ENCODE results near the gene USP10. TPM values are rescaled to one million over a fixed set of nuclear protein-coding genes. Genes with fewer than 3 reads are reported as not detected.

The USP10 gene
- total RNA-seq, 1 experiment from 2014 or later, result 53.3 TPM

- no peak overlapping the region for H3K4me3 ChIP-seq
- no peaks in the 10 kb centered on the region for H3K27me3 ChIP-seq (replicated peaks)
- H3K4me1 ChIP-seq (replicated peaks), result peaks cover 11% of the 10 kb centered on the region
- no peaks in the 10 kb centered on the region for H3K9me3 ChIP-seq (replicated peaks)
- no peak for DNase-seq (ENCODE audit: low read depth in 1 of 2, low spot score in 2 of 2)
- no peak overlapping the region for H3K27ac ChIP-seq
- peaks cover 27% of the 10 kb centered on the region for H3K36me3 ChIP-seq
These were observed 49.3 kb downstream of the USP10 start for GRCh38 chr16:84749072-84749471.

GRCh38 chr16:84749815-84750214, 50.0 kb downstream of the USP10 start:
- Histone ChIP-seq H3K27me3 (replicated peaks) (no peaks in the 10 kb centered on the region), H3K36me3 (peaks cover 22% of the 10 kb centered on the region), H3K4me3 (no peak overlapping the region), H3K27ac (no peak overlapping the region), H3K9me3 (replicated peaks) (no peaks in the 10 kb centered on the region), H3K4me1 (replicated peaks) (peaks cover 11% of the 10 kb centered on the region)
- DNase-seq (ENCODE audit: low read depth in 1 of 2, low spot score in 2 of 2), result no peak

GRCh38 chr16:84750575-84750974, 50.8 kb downstream of the USP10 start:
- no peak for DNase-seq (ENCODE audit: low read depth in 1 of 2, low spot score in 2 of 2)
- Histone ChIP-seq H3K27me3 (replicated peaks) (no peaks in the 10 kb centered on the region), H3K4me1 (replicated peaks) (peaks cover 11% of the 10 kb centered on the region), H3K36me3 (peaks cover 22% of the 10 kb centered on the region), H3K4me3 (no peak overlapping the region), H3K9me3 (replicated peaks) (no peaks in the 10 kb centered on the region), H3K27ac (no peak overlapping the region)

GRCh38 chr16:84751241-84751640, 51.4 kb downstream of the USP10 start:
- DNase-seq (ENCODE audit: low read depth in 1 of 2, low spot score in 2 of 2), result no peak
- Histone ChIP-seq H3K4me1 (replicated peaks) (peaks cover 11% of the 10 kb centered on the region), H3K9me3 (replicated peaks) (no peaks in the 10 kb centered on the region), H3K27me3 (replicated peaks) (no peaks in the 10 kb centered on the region), H3K4me3 (no peak overlapping the region), H3K27ac (no peak overlapping the region), H3K36me3 (peaks cover 17% of the 10 kb centered on the region)

- DNase-seq (ENCODE audit: low read depth in 1 of 2, low spot score in 2 of 2), result no peak
- H3K4me3 ChIP-seq, result no peak overlapping the region
- H3K27me3 ChIP-seq (replicated peaks), result no peaks in the 10 kb centered on the region
- H3K4me1 ChIP-seq (replicated peaks), result peaks cover 11% of the 10 kb centered on the region
- peaks cover 18% of the 10 kb centered on the region for H3K36me3 ChIP-seq
- H3K9me3 ChIP-seq (replicated peaks), result no peaks in the 10 kb centered on the region
- no peak overlapping the region for H3K27ac ChIP-seq
These were observed 52.1 kb downstream of the USP10 start for GRCh38 chr16:84751947-84752346.

- H3K4me3 ChIP-seq, result no peak overlapping the region
- DNase-seq (ENCODE audit: low read depth in 1 of 2, low spot score in 2 of 2), result no peak
- H3K27ac ChIP-seq, result no peak overlapping the region
- H3K36me3 ChIP-seq, result peaks cover 17% of the 10 kb centered on the region
- H3K4me1 ChIP-seq (replicated peaks), result peaks cover 11% of the 10 kb centered on the region
- no peaks in the 10 kb centered on the region for H3K27me3 ChIP-seq (replicated peaks)
- no peaks in the 10 kb centered on the region for H3K9me3 ChIP-seq (replicated peaks)
These were observed 52.8 kb downstream of the USP10 start for GRCh38 chr16:84752600-84752999.

GRCh38 chr16:84753412-84754326, 53.9 kb downstream of the USP10 start:
- H3K9me3 ChIP-seq (replicated peaks), result no peaks in the 10 kb centered on the region
- peaks cover 26% of the 10 kb centered on the region for H3K36me3 ChIP-seq
- no peak overlapping the region for H3K4me3 ChIP-seq
- peaks cover 17% of the 10 kb centered on the region for H3K4me1 ChIP-seq (replicated peaks)
- no peak for DNase-seq (ENCODE audit: low read depth in 1 of 2, low spot score in 2 of 2)
- H3K27me3 ChIP-seq (replicated peaks), result no peaks in the 10 kb centered on the region
- H3K27ac ChIP-seq, result no peak overlapping the region

GRCh38 chr16:84754353-84754856, 54.6 kb downstream of the USP10 start:
- peaks cover 28% of the 10 kb centered on the region for H3K36me3 ChIP-seq
- no peaks in the 10 kb centered on the region for H3K27me3 ChIP-seq (replicated peaks)
- peaks cover 23% of the 10 kb centered on the region for H3K4me1 ChIP-seq (replicated peaks)
- peak; percentile 70 to 79 for DNase-seq (ENCODE audit: low read depth in 1 of 2, low spot score in 2 of 2)
- H3K9me3 ChIP-seq (replicated peaks), result no peaks in the 10 kb centered on the region
- no peak overlapping the region for H3K27ac ChIP-seq
- H3K4me3 ChIP-seq, result no peak overlapping the region

- H3K4me3 ChIP-seq, result no peak overlapping the region
- peaks cover 31% of the 10 kb centered on the region for H3K36me3 ChIP-seq
- H3K9me3 ChIP-seq (replicated peaks), result no peaks in the 10 kb centered on the region
- no peak for DNase-seq (ENCODE audit: low read depth in 1 of 2, low spot score in 2 of 2)
- peaks cover 23% of the 10 kb centered on the region for H3K4me1 ChIP-seq (replicated peaks)
- no peak overlapping the region for H3K27ac ChIP-seq
- H3K27me3 ChIP-seq (replicated peaks), result no peaks in the 10 kb centered on the region
These were observed 55.3 kb downstream of the USP10 start for GRCh38 chr16:84754956-84755672.

- H3K27ac ChIP-seq, result no peak overlapping the region
- DNase-seq (ENCODE audit: low read depth in 1 of 2, low spot score in 2 of 2), result no peak
- no peaks in the 10 kb centered on the region for H3K27me3 ChIP-seq (replicated peaks)
- H3K4me3 ChIP-seq, result no peak overlapping the region
- H3K36me3 ChIP-seq, result peaks cover 45% of the 10 kb centered on the region
- peaks cover 17% of the 10 kb centered on the region for H3K4me1 ChIP-seq (replicated peaks)
- H3K9me3 ChIP-seq (replicated peaks), result no peaks in the 10 kb centered on the region
These were observed 57.0 kb downstream of the USP10 start for GRCh38 chr16:84756830-84757229.

GRCh38 chr16:84758627-84759026, 58.8 kb downstream of the USP10 start:
- H3K4me3 ChIP-seq, result no peak overlapping the region
- no peaks in the 10 kb centered on the region for H3K27me3 ChIP-seq (replicated peaks)
- H3K4me1 ChIP-seq (replicated peaks), result peaks cover 12% of the 10 kb centered on the region
- peaks cover 59% of the 10 kb centered on the region for H3K36me3 ChIP-seq
- H3K9me3 ChIP-seq (replicated peaks), result no peaks in the 10 kb centered on the region
- DNase-seq (ENCODE audit: low read depth in 1 of 2, low spot score in 2 of 2), result no peak
- no peak overlapping the region for H3K27ac ChIP-seq

GRCh38 chr16:84759061-84759460, 59.3 kb downstream of the USP10 start:
- Histone ChIP-seq H3K4me3 (no peak overlapping the region), H3K27ac (no peak overlapping the region), H3K4me1 (replicated peaks) (peaks cover 12% of the 10 kb centered on the region), H3K27me3 (replicated peaks) (no peaks in the 10 kb centered on the region), H3K9me3 (replicated peaks) (no peaks in the 10 kb centered on the region), H3K36me3 (peaks cover 62% of the 10 kb centered on the region)
- no peak for DNase-seq (ENCODE audit: low read depth in 1 of 2, low spot score in 2 of 2)

- DNase-seq (ENCODE audit: low read depth in 1 of 2, low spot score in 2 of 2), result no peak
- Histone ChIP-seq H3K36me3 (peaks cover 67% of the 10 kb centered on the region), H3K9me3 (replicated peaks) (no peaks in the 10 kb centered on the region), H3K4me3 (no peak overlapping the region), H3K27me3 (replicated peaks) (no peaks in the 10 kb centered on the region), H3K4me1 (replicated peaks) (peaks cover 12% of the 10 kb centered on the region), H3K27ac (no peak overlapping the region)
These were observed 60.1 kb downstream of the USP10 start for GRCh38 chr16:84759906-84760305.

Data from SJSA1 (cell line).